Caco-2 (cell line): ENCODE results near the gene VAMP4. TPM values are rescaled to one million over a fixed set of nuclear protein-coding genes. Genes with fewer than 3 reads are reported as not detected.

ENCODE experiments used
- BruUV-seq: library from RNA; stranded (reverse); fragments of 400-500 nt; replicated peaks from 2 replicates; lab custom pipeline; 2021; lab: Mats Ljungman, UMichigan
- CTCF ChIA-PET: fragments of 300-600 bp; sonication (Branson Sonifier 250); formaldehyde crosslinking; loops from one replicate; lab custom pipeline; 2022; ENCODE audit warnings: antibody characterized with exemption; lab: Charles Lee
- POLR2A ChIA-PET: fragments of 300-600 bp; sonication (Branson Sonifier 250); formaldehyde crosslinking; loops from one replicate; lab custom pipeline; 2022; ENCODE audit warnings: antibody characterized with exemption; lab: Charles Lee
- DNase-seq, 2 experiments: peaks; one replicate each; pipeline versions ENCODE4 v3.0.0 to v3.0.0-alpha.2; 2020 to 2022
- H3K27me3 ChIP-seq: replicated peaks from 2 replicates; pipeline ENCODE4 v1.6.0; 2011; ENCODE audit warnings: low read length; ENCODE audit not compliant: control insufficient read depth, insufficient read depth
- H3K36me3 ChIP-seq: 2 replicates; pipeline ENCODE4 v1.5.1; 2011; ENCODE audit warnings: low read length; ENCODE audit not compliant: control insufficient read depth, insufficient read depth
- H3K4me1 ChIP-seq: fragments of 250-450 bp; sonication (Bioruptor Pico); 2 replicates; pipeline ENCODE4 v1.5.1; 2020; ENCODE audit warnings: mild to moderate bottlenecking
- H3K4me3 ChIP-seq: 2 replicates; pipeline ENCODE4 v1.5.1; 2011; ENCODE audit warnings: low read depth, mild to moderate bottlenecking, control low read depth, low read length
- H3K9me3 ChIP-seq: fragments of 250-450 bp; sonication (Bioruptor Pico); 2 replicates; pipeline ENCODE4 v1.5.1; 2020; ENCODE audit warnings: mild to moderate bottlenecking, moderate library complexity
- H3K27ac Mint-ChIP-seq: one replicate; pipeline ENCODE4 v1.8.0; 2022; ENCODE audit warnings: mixed read lengths; ENCODE audit not compliant: unreplicated experiment
- H3K27me3 Mint-ChIP-seq: one replicate; pipeline ENCODE4 v1.8.0; 2022; ENCODE audit warnings: mixed read lengths; ENCODE audit not compliant: insufficient read depth, unreplicated experiment
- H3K36me3 Mint-ChIP-seq: one replicate; pipeline ENCODE4 v1.8.0; 2022; ENCODE audit warnings: mild to moderate bottlenecking, mixed read lengths; ENCODE audit not compliant: insufficient read depth, unreplicated experiment
- H3K4me1 Mint-ChIP-seq: one replicate; pipeline ENCODE4 v1.8.0; 2022; ENCODE audit warnings: low read depth, mixed read lengths; ENCODE audit not compliant: unreplicated experiment
- H3K4me3 Mint-ChIP-seq: one replicate; pipeline ENCODE4 v1.8.0; 2022; ENCODE audit warnings: mild to moderate bottlenecking, moderate library complexity, mixed read lengths; ENCODE audit not compliant: unreplicated experiment
- H3K9me3 Mint-ChIP-seq: one replicate; pipeline ENCODE4 v1.8.0; 2022; ENCODE audit warnings: mixed read lengths; ENCODE audit not compliant: unreplicated experiment
- CTCF ChIP-seq, 2 experiments: fragments of 200-600 bp in 1 of 2; IDR thresholded peaks; 1 replicate in 1 of 2; 2 replicates in 1 of 2; pipeline versions ENCODE4 v1.5.1 to v1.8.0; 2011 to 2022; ENCODE audit warnings: antibody characterized with exemption in 1 of 2, control low read depth in 1 of 2, inconsistent platforms in 1 of 2, low read depth in 1 of 2, low read length in 1 of 2, mild to moderate bottlenecking in 1 of 2, moderate library complexity in 1 of 2; ENCODE audit not compliant: insufficient read depth in 1 of 2, severe bottlenecking in 1 of 2, unreplicated experiment in 1 of 2
- intact Hi-C: fragments of 100-400 bp; cut with micrococcal nuclease; formaldehyde crosslinking; loops from one replicate; pipeline ENCODE4 v1.10.0; 2022; ENCODE audit not compliant: unreplicated experiment
- total RNA-seq: library from RNA; stranded (reverse); gene quantifications from 2 replicates; pipeline ENCODE4 v1.2.3, GENCODE V29; 2022

Gene VAMP4
- total RNA-seq, 1 experiment from 2014 or later, result 4.9 TPM

- no peak overlapping the region for H3K4me3 Mint-ChIP-seq
- POLR2A ChIA-PET, result no interaction called here
- H3K27me3 Mint-ChIP-seq, result no peaks in the 10 kb centered on the region
- CTCF ChIA-PET, result no interaction called here
- H3K36me3 ChIP-seq, result no peaks in the 10 kb centered on the region
- no peak overlapping the region for H3K4me3 ChIP-seq
- intact Hi-C loops, result no loop called here
- no peaks in the 10 kb centered on the region for H3K4me1 Mint-ChIP-seq
- H3K27me3 ChIP-seq, result no peaks in the 10 kb centered on the region
- H3K36me3 Mint-ChIP-seq, result no peaks in the 10 kb centered on the region
- TF ChIP-seq CTCF (IDR thresholded peaks at IDR 0.05; ENCODE audit: insufficient read depth in 1 of 2, low read depth in 1 of 2, low read length in 1 of 2, severe bottlenecking in 1 of 2, unreplicated experiment in 1 of 2), result no peak
- no peak overlapping the region for H3K27ac Mint-ChIP-seq
- no peaks in the 10 kb centered on the region for H3K9me3 ChIP-seq
- no peaks in the 10 kb centered on the region for H3K4me1 ChIP-seq
- no peak for DNase-seq
- H3K9me3 Mint-ChIP-seq, result peaks cover under 1% of the 10 kb centered on the region
- no TSS peak for BruUV-seq
These were observed 9.4 kb upstream of the VAMP4 start for GRCh38 chr1:171751221-171751620.

- intact Hi-C loops, result no loop called here
- Histone ChIP-seq H3K9me3 (no peaks in the 10 kb centered on the region), H3K4me1 (no peaks in the 10 kb centered on the region), H3K27me3 (no peaks in the 10 kb centered on the region), H3K4me3 (no peak overlapping the region), H3K36me3 (no peaks in the 10 kb centered on the region)
- Mint-ChIP-seq H3K4me1 (no peaks in the 10 kb centered on the region), H3K27ac (no peak overlapping the region), H3K36me3 (no peaks in the 10 kb centered on the region), H3K9me3 (no peaks in the 10 kb centered on the region), H3K27me3 (no peaks in the 10 kb centered on the region), H3K4me3 (no peak overlapping the region)
- no peak for DNase-seq
- no peak for TF ChIP-seq CTCF (IDR thresholded peaks at IDR 0.05; ENCODE audit: insufficient read depth in 1 of 2, low read depth in 1 of 2, low read length in 1 of 2, severe bottlenecking in 1 of 2, unreplicated experiment in 1 of 2)
- POLR2A ChIA-PET, result no interaction called here
- no TSS peak for BruUV-seq
- CTCF ChIA-PET, result no interaction called here
These were observed 6.8 kb upstream of the VAMP4 start for GRCh38 chr1:171748651-171749050.

GRCh38 chr1:171744986-171745385 lies 3.1 kb upstream of the VAMP4 start:
- Histone ChIP-seq H3K4me1 (0 out of 2 replicates have a peak, but pooled peaks cover 7% of the 10 kb centered on the region), H3K36me3 (no peaks in the 10 kb centered on the region), H3K4me3 (no peak overlapping the region), H3K27me3 (no peaks in the 10 kb centered on the region), H3K9me3 (no peaks in the 10 kb centered on the region)
- Mint-ChIP-seq H3K27ac (no peak overlapping the region), H3K4me1 (peaks cover 7% of the 10 kb centered on the region), H3K27me3 (no peaks in the 10 kb centered on the region), H3K4me3 (no peak overlapping the region), H3K36me3 (no peaks in the 10 kb centered on the region), H3K9me3 (no peaks in the 10 kb centered on the region)
- CTCF ChIA-PET, result no interaction called here
- intact Hi-C loops, result no loop called here
- no peak for TF ChIP-seq CTCF (IDR thresholded peaks at IDR 0.05; ENCODE audit: insufficient read depth in 1 of 2, low read depth in 1 of 2, low read length in 1 of 2, severe bottlenecking in 1 of 2, unreplicated experiment in 1 of 2)
- no TSS peak for BruUV-seq
- POLR2A ChIA-PET, result no interaction called here
- no peak for DNase-seq
